ENCODE results near the gene RIMBP3C.
"Not testable (repeated sequence)": the region's sequence is repeated elsewhere in the genome, so short reads cannot be mapped to it uniquely, and the experiment has no call there.

Gene RIMBP3C

GRCh38 chr22:21563912-21564311, 12.7 kb upstream of the RIMBP3C start:
- TF ChIP-seq CTCF (IDR thresholded peaks at IDR 0.05; ENCODE audit: control insufficient read depth, insufficient read depth, low read depth, low read length, missing control alignments) = no peak
- DNase-seq (ENCODE audit: low read depth) = no peak
- H3K4me3 ChIP-seq (ENCODE audit: control insufficient read depth, low read depth, low read length) = no peak overlapping the region

GRCh38 chr22:21560657-21561056, 9.4 kb upstream of the RIMBP3C start:
- H3K4me3 ChIP-seq (ENCODE audit: control insufficient read depth, low read depth, low read length); DNase-seq (ENCODE audit: low read depth): not testable (repeated sequence)

GRCh38 chr22:21559345-21560125, 8.3 kb upstream of the RIMBP3C start:
- not testable (repeated sequence) for H3K4me3 ChIP-seq (ENCODE audit: control insufficient read depth, low read depth, low read length)

GRCh38 chr22:21550678-21551047, 598 bp downstream of the RIMBP3C start:
- DNase-seq (ENCODE audit: low read depth); H3K4me3 ChIP-seq (ENCODE audit: control insufficient read depth, low read depth, low read length): not testable (repeated sequence)

More at GRCh38 chr22:21559345-21560125, 8.3 kb upstream of the RIMBP3C start:
- DNase-seq (ENCODE audit: low read depth) = not testable (repeated sequence)

GRCh38 chr22:21550008-21550677, 1.1 kb downstream of the RIMBP3C start:
- not testable (repeated sequence) for H3K4me3 ChIP-seq (ENCODE audit: control insufficient read depth, low read depth, low read length); DNase-seq (ENCODE audit: low read depth)

- not testable (repeated sequence) for DNase-seq (ENCODE audit: low read depth); H3K4me3 ChIP-seq (ENCODE audit: control insufficient read depth, low read depth, low read length)
These were observed 1.7 kb downstream of the RIMBP3C start for GRCh38 chr22:21549558-21549957.

GRCh38 chr22:21544432-21545322, 6.6 kb downstream of the RIMBP3C start:
- not testable (repeated sequence) for H3K4me3 ChIP-seq (ENCODE audit: control insufficient read depth, low read depth, low read length); DNase-seq (ENCODE audit: low read depth)

GRCh38 chr22:21539862-21540261, 11.4 kb downstream of the RIMBP3C start:
- DNase-seq (ENCODE audit: low read depth); H3K4me3 ChIP-seq (ENCODE audit: control insufficient read depth, low read depth, low read length): not testable (repeated sequence)

- DNase-seq (ENCODE audit: low read depth); H3K4me3 ChIP-seq (ENCODE audit: control insufficient read depth, low read depth, low read length): not testable (repeated sequence)
These were observed 18.2 kb downstream of the RIMBP3C start for GRCh38 chr22:21532863-21533648.

- DNase-seq (ENCODE audit: low read depth); H3K4me3 ChIP-seq (ENCODE audit: control insufficient read depth, low read depth, low read length): not testable (repeated sequence)
These were observed 19.7 kb downstream of the RIMBP3C start for GRCh38 chr22:21531525-21531924.

- not testable (repeated sequence) for H3K4me3 ChIP-seq (ENCODE audit: control insufficient read depth, low read depth, low read length); DNase-seq (ENCODE audit: low read depth)
These were observed 24.4 kb downstream of the RIMBP3C start for GRCh38 chr22:21526705-21527500.

GRCh38 chr22:21516970-21517764, 34.1 kb downstream of the RIMBP3C start:
- not testable (repeated sequence) for H3K4me3 ChIP-seq (ENCODE audit: control insufficient read depth, low read depth, low read length); DNase-seq (ENCODE audit: low read depth)

GRCh38 chr22:21516522-21516921, 34.7 kb downstream of the RIMBP3C start:
- not testable (repeated sequence) for H3K4me3 ChIP-seq (ENCODE audit: control insufficient read depth, low read depth, low read length); DNase-seq (ENCODE audit: low read depth)

- not testable (repeated sequence) for H3K4me3 ChIP-seq (ENCODE audit: control insufficient read depth, low read depth, low read length); DNase-seq (ENCODE audit: low read depth)
These were observed 36.0 kb downstream of the RIMBP3C start for GRCh38 chr22:21515234-21515633.

- DNase-seq (ENCODE audit: low read depth); H3K4me3 ChIP-seq (ENCODE audit: control insufficient read depth, low read depth, low read length): not testable (repeated sequence)
These were observed 37.1 kb downstream of the RIMBP3C start for GRCh38 chr22:21514117-21514516.
